GM21717 (cell line): ENCODE results near the gene PLEKHG4B.
A peak's percentile ranks its signal among the peaks of the same experiment; 100 is the strongest.
"Not testable (repeated sequence)": the region's sequence is repeated elsewhere in the genome, so short reads cannot be mapped to it uniquely, and the experiment has no call there.

Source experiments
- ATAC-seq: cut with Tn5 transposase; IDR thresholded peaks from one replicate; pipeline ENCODE4 v1.9.1; 2021; ENCODE audit warnings: mild to moderate bottlenecking, moderate library complexity; ENCODE audit not compliant: unreplicated experiment

PLEKHG4B gene

GRCh38 chr5:186091-187041, 94.4 kb downstream of the PLEKHG4B start:
- ATAC-seq: no peak

- no peak for ATAC-seq
Observed at GRCh38 chr5:187042-187431, 95.1 kb downstream of the PLEKHG4B start.

GRCh38 chr5:187617-188451, 95.9 kb downstream of the PLEKHG4B start:
- ATAC-seq: no peak

- peak; percentile 63 for ATAC-seq
Observed at GRCh38 chr5:188488-189481, 96.8 kb downstream of the PLEKHG4B start.

GRCh38 chr5:189486-189885, 97.5 kb downstream of the PLEKHG4B start:
- no peak for ATAC-seq

GRCh38 chr5:189976-190365, 98.0 kb downstream of the PLEKHG4B start:
- no peak for ATAC-seq

- ATAC-seq: peak; percentile 58
Observed at GRCh38 chr5:190366-191035, 98.5 kb downstream of the PLEKHG4B start.

GRCh38 chr5:191036-191948, 99.3 kb downstream of the PLEKHG4B start, which contains the start of gene LRRC14B:
LRRC14B (plus strand) TSS chr5:191495; CDS start chr5:191539, 44 bp downstream.
- peak; percentile 42 for ATAC-seq

GRCh38 chr5:191949-192690, 100.2 kb downstream of the PLEKHG4B start:
- ATAC-seq: no peak

- no peak for ATAC-seq
Observed at GRCh38 chr5:192691-192969, 100.7 kb downstream of the PLEKHG4B start.

GRCh38 chr5:192970-193831, 101.2 kb downstream of the PLEKHG4B start:
- no peak for ATAC-seq

GRCh38 chr5:194102-194501, 102.1 kb downstream of the PLEKHG4B start:
- no peak for ATAC-seq

GRCh38 chr5:194603-195209, 102.7 kb downstream of the PLEKHG4B start:
- no peak for ATAC-seq

- no peak for ATAC-seq
Observed at GRCh38 chr5:195401-196160, 103.6 kb downstream of the PLEKHG4B start.

GRCh38 chr5:196350-196749, 104.4 kb downstream of the PLEKHG4B start:
- ATAC-seq: no peak

GRCh38 chr5:197031-197430, 105.1 kb downstream of the PLEKHG4B start:
- not testable (repeated sequence) for ATAC-seq
